GM12878 (cell line): ENCODE data around the gene STK39. TPM values are rescaled to one million over a fixed set of nuclear protein-coding genes. Genes with fewer than 3 reads are reported as not detected.

Source experiments
- ATAC-seq: fragments of 200-7000 bp; cut with Tn5 transposase; 3 replicates; pipeline ENCODE4 v1.9.1; 2020; ENCODE audit warnings: mild to moderate bottlenecking, moderate library complexity
- BruUV-seq: library from RNA; stranded (reverse); fragments of 400-500 nt; replicated peaks from 2 replicates; lab custom pipeline; 2021; lab: Mats Ljungman, UMichigan
- CTCF ChIA-PET: fragments of 300-600 bp; sonication (Branson Sonifier 250); formaldehyde crosslinking; extraction: SDS; loops from one replicate; lab custom pipeline; 2021; ENCODE audit warnings: inconsistent platforms; lab: Yijun Ruan, JAX
- POLR2A ChIA-PET: fragments of 350-600 bp; formaldehyde crosslinking; extraction: SDS; loops from one replicate; lab custom pipeline; 2021; ENCODE audit warnings: inconsistent platforms; lab: Charles Lee
- RAD21 ChIA-PET: fragments of 300-600 bp; sonication (Branson Sonifier 250); formaldehyde crosslinking; loops from one replicate; lab custom pipeline; 2023; ENCODE audit warnings: antibody characterized with exemption; ENCODE audit not compliant: unreplicated experiment; lab: Charles Lee
- SMC1A ChIA-PET: fragments of 300-600 bp; sonication (Branson Sonifier 250); formaldehyde crosslinking; loops from one replicate; lab custom pipeline; 2023; ENCODE audit not compliant: unreplicated experiment, uncharacterized antibody; lab: Charles Lee
- DNase-seq: peaks from one replicate; pipeline ENCODE4 v3.0.0-alpha.2; 2011; ENCODE audit warnings: low read depth, low spot score
- FAIRE-seq: peaks from 3 replicates; lab custom pipeline; 2011; peaks lifted over from hg19 to GRCh38; lab: Jason Lieb, UNC
- H2AFZ ChIP-seq: 2 replicates; pipeline ENCODE4 v1.6.0; 2011; ENCODE audit warnings: low read depth, low read length, control low read depth; ENCODE audit not compliant: control insufficient read depth
- H3K27ac ChIP-seq: 2 replicates; pipeline ENCODE4 v1.5.1; 2011; ENCODE audit warnings: control low read depth; ENCODE audit not compliant: control insufficient read depth, insufficient read depth
- H3K27me3 ChIP-seq, 2 experiments: replicated peaks in 1 of 2; 2 replicates each; pipeline versions ENCODE4 v1.6.0 to v1.6.1; 2011; ENCODE audit warnings: low read length in 1 of 2; ENCODE audit not compliant: control insufficient read depth in 2 of 2, insufficient read depth in 2 of 2
- H3K36me3 ChIP-seq, 2 experiments: 2 replicates each; pipeline ENCODE4 v1.5.1; 2011; ENCODE audit warnings: low read length in 1 of 2; ENCODE audit not compliant: control insufficient read depth in 2 of 2, insufficient read depth in 2 of 2
- H3K4me1 ChIP-seq: 2 replicates; pipeline ENCODE4 v1.6.1; 2011; ENCODE audit warnings: mild to moderate bottlenecking, low read length, moderate library complexity, mixed read lengths; ENCODE audit not compliant: control insufficient read depth, insufficient read depth
- H3K4me2 ChIP-seq: 2 replicates; pipeline ENCODE4 v1.6.0; 2011; ENCODE audit warnings: control low read depth; ENCODE audit not compliant: control insufficient read depth, insufficient read depth
- H3K4me3 ChIP-seq: fragments of 200-600 bp; sonication (generic); 2 replicates; pipeline ENCODE4 v1.5.1; 2016
- H3K79me2 ChIP-seq: 2 replicates; pipeline ENCODE4 v1.6.0; 2011; ENCODE audit warnings: low read length; ENCODE audit not compliant: control insufficient read depth, insufficient read depth
- H3K9ac ChIP-seq: 2 replicates; pipeline ENCODE4 v1.8.0; 2011; ENCODE audit warnings: low read length, control low read depth, mixed read lengths; ENCODE audit not compliant: control insufficient read depth, insufficient read depth
- H3K9me3 ChIP-seq: replicated peaks from 3 replicates; pipeline ENCODE4 v1.5.1; 2011; ENCODE audit warnings: mild to moderate bottlenecking, low read length; ENCODE audit not compliant: control insufficient read depth, insufficient read depth
- H4K20me1 ChIP-seq: 2 replicates; pipeline ENCODE4 v1.6.0; 2011; ENCODE audit not compliant: control insufficient read depth, insufficient read depth
- BCLAF1 ChIP-seq: fragments of 450-650 bp; IDR thresholded peaks from 2 replicates; pipeline ENCODE4 v1.6.1; 2017; ENCODE audit warnings: antibody characterized with exemption, mild to moderate bottlenecking, moderate library complexity
- CREB1 ChIP-seq: IDR thresholded peaks from 2 replicates; pipeline ENCODE4 v1.6.1; 2012; ENCODE audit warnings: low read depth, mild to moderate bottlenecking, inconsistent platforms
- EP300 ChIP-seq, 2 experiments: fragments of 150-350 bp in 1 of 2; IDR thresholded peaks; 2 replicates each; pipeline ENCODE4 v1.6.1; 2011 to 2012; ENCODE audit warnings: low read depth in 2 of 2, low read length in 2 of 2, borderline replicate concordance in 1 of 2, improper control_type of control experiment in 1 of 2, inconsistent platforms in 1 of 2; ENCODE audit not compliant: control insufficient read depth in 1 of 2
- FOS ChIP-seq: IDR thresholded peaks from 3 replicates; pipeline ENCODE4 v1.6.1; 2011; ENCODE audit warnings: borderline replicate concordance; ENCODE audit not compliant: insufficient read length; ENCODE audit errors: extremely low read depth
- HDAC2 ChIP-seq: fragments of 200-600 bp; sonication (generic); IDR thresholded peaks from 2 replicates; pipeline ENCODE4 v1.6.1; 2017
- HDGF ChIP-seq: fragments of 450-650 bp; IDR thresholded peaks from 2 replicates; pipeline ENCODE4 v1.6.1; 2016; ENCODE audit warnings: antibody characterized with exemption
- IKZF1 ChIP-seq: fragments of 450-650 bp; conservative IDR thresholded peaks from 2 replicates; pipeline ENCODE4 v1.6.1; 2017; ENCODE audit warnings: antibody characterized with exemption, mild to moderate bottlenecking
- NBN ChIP-seq: fragments of 450-650 bp; IDR thresholded peaks from 2 replicates; pipeline ENCODE4 v1.6.1; 2016
- SREBF2 ChIP-seq: IDR thresholded peaks from 2 replicates; pipeline ENCODE4 v1.6.1; 2012; ENCODE audit warnings: mild to moderate bottlenecking, low read length
- TCF12 ChIP-seq: IDR thresholded peaks from 2 replicates; pipeline ENCODE4 v1.6.1; 2011; ENCODE audit warnings: low read depth, mild to moderate bottlenecking, low read length
- TCF7 ChIP-seq: IDR thresholded peaks from 2 replicates; pipeline ENCODE4 v1.6.1; 2014; ENCODE audit warnings: antibody characterized with exemption, borderline replicate concordance
- WRNIP1 ChIP-seq: IDR thresholded peaks from 2 replicates; pipeline ENCODE4 v1.6.1; 2011; ENCODE audit warnings: low read depth, low read length, improper control_type of control experiment, borderline replicate concordance
- ZNF217 ChIP-seq: fragments of 450-650 bp; IDR thresholded peaks from 2 replicates; pipeline ENCODE4 v1.6.1; 2017; ENCODE audit warnings: antibody characterized with exemption, mild to moderate bottlenecking
- ZZZ3 ChIP-seq: IDR thresholded peaks from 2 replicates; pipeline ENCODE4 v1.6.1; 2011; ENCODE audit warnings: low read depth; ENCODE audit not compliant: control insufficient read depth, insufficient read length
- WGBS: methylation state at CpG from one replicate; pipeline ENCODE4 v1.1.6; 2016; ENCODE audit warnings: low lambda C conversion rate; ENCODE audit not compliant: insufficient replicate concordance, insufficient coverage; ENCODE audit errors: missing lambda C conversion rate; 5-methylcytosine and 5-hydroxymethylcytosine counted together
- in situ Hi-C: fragments of 300-500 bp; cut with MboI; formaldehyde crosslinking; loops from 9 replicates; pipeline ENCODE4 v1.14.3; 2018; ENCODE audit warnings: mixed read lengths
- intact Hi-C: fragments of 100-400 bp; cut with micrococcal nuclease; formaldehyde crosslinking; loops from one replicate; pipeline ENCODE4 v1.14.2; 2022; ENCODE audit not compliant: unreplicated experiment
- polyA plus RNA-seq, 11 experiments: library from polyadenylated mRNA; depleted of rRNA in 4 of 11; unstranded in 6 of 11; stranded (reverse) in 5 of 11; fragments of >200 nt; fragmentation: Nextera tagmentation in 4 of 11; fragmentation: Illumina TruSeq in 1 of 11; extraction: Ambion mirVana in 4 of 11; extraction: Trizol in 1 of 11; gene quantifications; 1 replicate in 1 of 11; 2 replicates in 10 of 11; pipeline versions ENCODE4 v1.2.1 to v1.2.3, GENCODE V29; 2011 to 2016; ENCODE audit warnings: inconsistent platforms in 2 of 11, missing spikeins in 2 of 11, low read depth in 1 of 11
- total RNA-seq, 4 experiments: library from RNA; depleted of rRNA in 3 of 4; stranded (reverse); fragments of >200 nt in 3 of 4; fragmentation: Illumina TruSeq in 1 of 4; extraction: Trizol in 1 of 4; gene quantifications; 2 replicates each; pipeline versions ENCODE4 v1.2.1 to v1.2.3, GENCODE V29; 2013 to 2021
- TF ChIP-seq, protein P1 (sequence below): fragments of 450-650 bp; IDR thresholded peaks from 2 replicates; pipeline ENCODE4 v1.6.1; 2017; ENCODE audit warnings: low read depth, mild to moderate bottlenecking, moderate library complexity

The STK39 gene
- total and polyA plus RNA-seq, 10 of the 15 experiments (the other 5 are each of a cell fraction or from before 2014, with no cell fraction given), result 0.03 to 0.21 (median 0.07) TPM; not detected in 5

DNA sequence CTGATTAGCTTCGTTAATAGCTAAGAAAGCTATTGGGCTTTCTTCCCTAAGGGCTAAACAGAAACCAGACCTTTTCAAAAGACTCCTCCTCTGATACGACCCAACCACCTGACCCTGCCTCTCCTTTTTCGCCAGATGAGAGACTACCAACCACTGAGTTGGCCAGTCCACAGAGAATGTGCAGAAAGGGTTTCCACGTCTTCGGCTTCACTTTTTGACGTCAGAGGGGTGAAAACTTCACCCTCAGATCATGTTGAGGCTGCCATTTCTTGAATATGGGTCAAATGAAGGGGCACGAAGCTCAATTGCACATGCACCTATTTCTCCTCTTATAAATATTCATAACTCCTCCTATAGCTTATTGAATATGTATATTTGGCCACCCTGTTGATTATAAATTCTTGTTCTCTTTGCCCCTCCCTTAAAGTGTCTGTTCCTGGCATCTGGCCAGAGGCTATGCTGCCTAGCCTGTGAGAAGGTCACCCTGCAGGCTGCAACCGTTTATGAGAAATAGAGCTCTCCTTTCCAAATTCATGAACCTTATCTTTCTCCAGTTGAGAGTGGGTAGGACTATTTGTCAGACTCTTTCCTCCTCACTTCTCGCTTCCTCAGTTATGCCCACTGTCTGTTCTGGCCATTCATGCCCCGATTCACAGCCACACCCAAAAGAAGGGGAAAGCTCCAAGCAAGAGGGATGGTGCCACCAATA is 301.6 kb downstream of the STK39 start:
- no peak for DNase-seq
- no peak overlapping the region for H3K4me2 ChIP-seq
- no peaks in the 10 kb centered on the region for H3K9me3 ChIP-seq
- ChIA-PET POLR2A (no interaction called here), SMC1A (no interaction called here), CTCF (interaction anchor here (0.6 kb wide), 1 partner anchor 272 kb away, joined by 3 read pairs; no protein-coding TSS in a partner anchor), RAD21 (no interaction called here)
- H3K27ac ChIP-seq, result no peak overlapping the region
- no peak overlapping the region for H3K9ac ChIP-seq
- H4K20me1 ChIP-seq, result no peaks in the 10 kb centered on the region
- no peaks in the 10 kb centered on the region for H3K4me1 ChIP-seq
- no peak for TF ChIP-seq TCF7
- no peak for TF ChIP-seq IKZF1
- TF ChIP-seq HDGF, result no peak
- no peak for TF ChIP-seq SREBF2
- TF ChIP-seq, protein P1, sequence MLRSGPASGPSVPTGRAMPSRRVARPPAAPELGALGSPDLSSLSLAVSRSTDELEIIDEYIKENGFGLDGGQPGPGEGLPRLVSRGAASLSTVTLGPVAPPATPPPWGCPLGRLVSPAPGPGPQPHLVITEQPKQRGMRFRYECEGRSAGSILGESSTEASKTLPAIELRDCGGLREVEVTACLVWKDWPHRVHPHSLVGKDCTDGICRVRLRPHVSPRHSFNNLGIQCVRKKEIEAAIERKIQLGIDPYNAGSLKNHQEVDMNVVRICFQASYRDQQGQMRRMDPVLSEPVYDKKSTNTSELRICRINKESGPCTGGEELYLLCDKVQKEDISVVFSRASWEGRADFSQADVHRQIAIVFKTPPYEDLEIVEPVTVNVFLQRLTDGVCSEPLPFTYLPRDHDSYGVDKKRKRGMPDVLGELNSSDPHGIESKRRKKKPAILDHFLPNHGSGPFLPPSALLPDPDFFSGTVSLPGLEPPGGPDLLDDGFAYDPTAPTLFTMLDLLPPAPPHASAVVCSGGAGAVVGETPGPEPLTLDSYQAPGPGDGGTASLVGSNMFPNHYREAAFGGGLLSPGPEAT, result no peak
- TF ChIP-seq HDAC2, result no peak
- no peak for TF ChIP-seq ZZZ3
- no peak for TF ChIP-seq EP300 (IDR thresholded peaks at IDR 0.05; ENCODE audit: borderline replicate concordance in 1 of 2, control insufficient read depth in 1 of 2, low read depth in 2 of 2, low read length in 2 of 2)
- TF ChIP-seq BCLAF1, result no peak
- no peak for TF ChIP-seq FOS
- TF ChIP-seq WRNIP1, result no peak
- TF ChIP-seq NBN, result no peak
- no peak for TF ChIP-seq CREB1
- TF ChIP-seq TCF12, result no peak
- TF ChIP-seq ZNF217, result no peak
- WGBS, result 18% methylated on average over 10 of the region's 10 CpGs
- no peaks in the 10 kb centered on the region for H3K36me3 ChIP-seq
- in situ Hi-C loops, result no loop called here
- no peak overlapping the region for H2AFZ ChIP-seq
- no peaks in the 10 kb centered on the region for H3K79me2 ChIP-seq
- H3K27me3 ChIP-seq, result no peaks in the 10 kb centered on the region
- no TSS peak for BruUV-seq
- H3K4me3 ChIP-seq, result no peak overlapping the region
- FAIRE-seq, result no peak
- intact Hi-C loops, result no loop called here
- ATAC-seq, result no peak
